ENCODE data around the gene FOXD3. TPM values are rescaled to one million over a fixed set of nuclear protein-coding genes. Genes with fewer than 3 reads are reported as not detected.
"Not testable (repeated sequence)": the region's sequence is repeated elsewhere in the genome, so short reads cannot be mapped to it uniquely, and the experiment has no call there.

FOXD3 gene
- total RNA-seq, 3 donors from 2014 or later: 0.14 to 5.0 (median 0.55) TPM

GRCh38 chr1:63330331-63330916, 8.1 kb downstream of the FOXD3 start:
- H3K36me3 ChIP-seq (ENCODE audit: low read depth): no peaks in the 10 kb centered on the region
- H3K4me3 ChIP-seq: no peak overlapping the region
- peaks cover 14% of the 10 kb centered on the region for H3K4me1 ChIP-seq (ENCODE audit: low read depth)
- intact Hi-C loops (cut with DNase I, micrococcal nuclease): no loop called here
- H3K9me3 ChIP-seq: no peaks in the 10 kb centered on the region
- no peak for TF ChIP-seq CTCF (IDR thresholded peaks at IDR 0.05)
- ATAC-seq (no peak), DNase-seq (no peak)

GRCh38 chr1:63342402-63342801, 20.0 kb downstream of the FOXD3 start:
- no peak overlapping the region for H3K4me3 ChIP-seq
- no peaks in the 10 kb centered on the region for H3K9me3 ChIP-seq
- no peaks in the 10 kb centered on the region for H3K4me1 ChIP-seq (ENCODE audit: low read depth)
- DNase-seq: no peak
- no peaks in the 10 kb centered on the region for H3K36me3 ChIP-seq (ENCODE audit: low read depth)
- intact Hi-C loops (cut with DNase I, micrococcal nuclease): no loop called here
- TF ChIP-seq CTCF (IDR thresholded peaks at IDR 0.05): no peak
- ATAC-seq: no peak

GRCh38 chr1:63343922-63344321, 21.6 kb downstream of the FOXD3 start:
- H3K4me3 ChIP-seq: no peak overlapping the region
- TF ChIP-seq CTCF (IDR thresholded peaks at IDR 0.05): no peak
- H3K9me3 ChIP-seq: no peaks in the 10 kb centered on the region
- DNase-seq (no peak), ATAC-seq (no peak)
- no peaks in the 10 kb centered on the region for H3K4me1 ChIP-seq (ENCODE audit: low read depth)
- intact Hi-C loops (cut with DNase I, micrococcal nuclease): no loop called here
- no peaks in the 10 kb centered on the region for H3K36me3 ChIP-seq (ENCODE audit: low read depth)

- no peak overlapping the region for H3K4me3 ChIP-seq
- intact Hi-C loops (cut with DNase I, micrococcal nuclease): no loop called here
- no peaks in the 10 kb centered on the region for H3K4me1 ChIP-seq (ENCODE audit: low read depth)
- DNase-seq (no peak), ATAC-seq (no peak)
- H3K36me3 ChIP-seq (ENCODE audit: low read depth): no peaks in the 10 kb centered on the region
- no peak for TF ChIP-seq CTCF (IDR thresholded peaks at IDR 0.05)
- H3K9me3 ChIP-seq: no peaks in the 10 kb centered on the region
Observed at GRCh38 chr1:63350320-63350719, 28.0 kb downstream of the FOXD3 start.

- intact Hi-C loops (cut with DNase I, micrococcal nuclease): no loop called here
- no peaks in the 10 kb centered on the region for H3K9me3 ChIP-seq
Observed at GRCh38 chr1:63352736-63353135, 30.4 kb downstream of the FOXD3 start.

GRCh38 chr1:63356234-63356633, 33.9 kb downstream of the FOXD3 start:
- H3K9me3 ChIP-seq; ATAC-seq; H3K4me3 ChIP-seq; DNase-seq; intact Hi-C loops (cut with DNase I, micrococcal nuclease); H3K4me1 ChIP-seq (ENCODE audit: low read depth); H3K36me3 ChIP-seq (ENCODE audit: low read depth): not testable (repeated sequence)

More at GRCh38 chr1:63352736-63353135, 30.4 kb downstream of the FOXD3 start:
- DNase-seq: no peak
- no peak overlapping the region for H3K4me3 ChIP-seq
- no peak for TF ChIP-seq CTCF (IDR thresholded peaks at IDR 0.05)
- no peak for ATAC-seq
- H3K36me3 ChIP-seq (ENCODE audit: low read depth): no peaks in the 10 kb centered on the region
- H3K4me1 ChIP-seq (ENCODE audit: low read depth): no peaks in the 10 kb centered on the region

All from mucosa of descending colon (tissue), 3 donors.